ENCODE results near the gene SARM1.

The SARM1 gene

GRCh38 chr17:28347261-28347891 is 24.1 kb upstream of the SARM1 start:
- no peak for DNase-seq (ENCODE audit: insufficient read length, low spot score)
- FAIRE-seq, result no peak
- TF ChIP-seq POU2F2 (IDR thresholded peaks at IDR 0.05; ENCODE audit: low read depth, low read length), result no peak
- no peak for TF ChIP-seq PAX5 (IDR thresholded peaks at IDR 0.05; ENCODE audit: insufficient read depth, low read length, severe bottlenecking)
- TF ChIP-seq POLR2AphosphoS5 (IDR thresholded peaks at IDR 0.05; ENCODE audit: low read depth, low read length), result 0 out of 2 replicates have a peak, but pooled peaks have one; percentile 35
- TF ChIP-seq TAF1 (IDR thresholded peaks at IDR 0.05; ENCODE audit: low read depth, low read length), result no peak
- no peak for TF ChIP-seq POLR2A (IDR thresholded peaks at IDR 0.05; ENCODE audit: low read depth, low read length)
- no peak for TF ChIP-seq SPI1 (IDR thresholded peaks at IDR 0.05; ENCODE audit: low read depth, low read length)

GRCh38 chr17:28348979-28349378 is 22.5 kb upstream of the SARM1 start:
- DNase-seq (ENCODE audit: insufficient read length, low spot score), result no peak
- FAIRE-seq, result no peak
- TF ChIP-seq SPI1 (IDR thresholded peaks at IDR 0.05; ENCODE audit: low read depth, low read length) (no peak), POLR2A (IDR thresholded peaks at IDR 0.05; ENCODE audit: low read depth, low read length) (no peak), POU2F2 (IDR thresholded peaks at IDR 0.05; ENCODE audit: low read depth, low read length) (no peak), PAX5 (IDR thresholded peaks at IDR 0.05; ENCODE audit: insufficient read depth, low read length, severe bottlenecking) (no peak), TAF1 (IDR thresholded peaks at IDR 0.05; ENCODE audit: low read depth, low read length) (no peak), POLR2AphosphoS5 (IDR thresholded peaks at IDR 0.05; ENCODE audit: low read depth, low read length) (no peak)

GRCh38 chr17:28350271-28350670 is 21.2 kb upstream of the SARM1 start:
- DNase-seq (ENCODE audit: insufficient read length, low spot score), result no peak
- TF ChIP-seq TAF1 (IDR thresholded peaks at IDR 0.05; ENCODE audit: low read depth, low read length) (no peak), POU2F2 (IDR thresholded peaks at IDR 0.05; ENCODE audit: low read depth, low read length) (no peak), POLR2AphosphoS5 (IDR thresholded peaks at IDR 0.05; ENCODE audit: low read depth, low read length) (no peak), POLR2A (IDR thresholded peaks at IDR 0.05; ENCODE audit: low read depth, low read length) (no peak), PAX5 (IDR thresholded peaks at IDR 0.05; ENCODE audit: insufficient read depth, low read length, severe bottlenecking) (no peak), SPI1 (IDR thresholded peaks at IDR 0.05; ENCODE audit: low read depth, low read length) (no peak)
- no peak for FAIRE-seq

GRCh38 chr17:28357061-28357900 is 14.2 kb upstream of the SARM1 start, which contains the start of gene POLDIP2:
TSS of gene POLDIP2 (minus strand) at chr17:28357527. CDS start at chr17:28357448, 79 bp downstream.
- peak; percentile 94 for FAIRE-seq
- peak; percentile 98 for DNase-seq (ENCODE audit: insufficient read length, low spot score)
- TF ChIP-seq POU2F2 (IDR thresholded peaks at IDR 0.05; ENCODE audit: low read depth, low read length) (no peak; the same call in 1 of the 2 replicates), POLR2A (IDR thresholded peaks at IDR 0.05; ENCODE audit: low read depth, low read length) (peak; percentile 82), TAF1 (IDR thresholded peaks at IDR 0.05; ENCODE audit: low read depth, low read length) (peak; percentile 89), PAX5 (IDR thresholded peaks at IDR 0.05; ENCODE audit: insufficient read depth, low read length, severe bottlenecking) (peak; percentile 42), SPI1 (IDR thresholded peaks at IDR 0.05; ENCODE audit: low read depth, low read length) (peak; percentile 53), POLR2AphosphoS5 (IDR thresholded peaks at IDR 0.05; ENCODE audit: low read depth, low read length) (peak; percentile 83)

GRCh38 chr17:28357901-28358197 is 13.6 kb upstream of the SARM1 start:
- DNase-seq (ENCODE audit: insufficient read length, low spot score) (no peak), FAIRE-seq (no peak)

GRCh38 chr17:28363186-28363585 is 8.3 kb upstream of the SARM1 start:
- TF ChIP-seq POU2F2 (IDR thresholded peaks at IDR 0.05; ENCODE audit: low read depth, low read length) (no peak), POLR2A (IDR thresholded peaks at IDR 0.05; ENCODE audit: low read depth, low read length) (no peak), POLR2AphosphoS5 (IDR thresholded peaks at IDR 0.05; ENCODE audit: low read depth, low read length) (no peak)
- FAIRE-seq (no peak), DNase-seq (ENCODE audit: insufficient read length, low spot score) (no peak)

More at GRCh38 chr17:28357901-28358197, 13.6 kb upstream of the SARM1 start:
- no peak for TF ChIP-seq PAX5 (IDR thresholded peaks at IDR 0.05; ENCODE audit: insufficient read depth, low read length, severe bottlenecking)
- TF ChIP-seq TAF1 (IDR thresholded peaks at IDR 0.05; ENCODE audit: low read depth, low read length), result no peak
- no peak for TF ChIP-seq POU2F2 (IDR thresholded peaks at IDR 0.05; ENCODE audit: low read depth, low read length)
- no peak for TF ChIP-seq POLR2AphosphoS5 (IDR thresholded peaks at IDR 0.05; ENCODE audit: low read depth, low read length)
- TF ChIP-seq POLR2A (IDR thresholded peaks at IDR 0.05; ENCODE audit: low read depth, low read length), result no peak
- no peak for TF ChIP-seq SPI1 (IDR thresholded peaks at IDR 0.05; ENCODE audit: low read depth, low read length)

GRCh38 chr17:28363776-28364650 is 7.5 kb upstream of the SARM1 start:
- TF ChIP-seq SPI1 (IDR thresholded peaks at IDR 0.05; ENCODE audit: low read depth, low read length) (no peak), POLR2A (IDR thresholded peaks at IDR 0.05; ENCODE audit: low read depth, low read length) (no peak)
- FAIRE-seq, result no peak
- DNase-seq (ENCODE audit: insufficient read length, low spot score), result no peak

- DNase-seq (ENCODE audit: insufficient read length, low spot score) (no peak), FAIRE-seq (no peak)
- TF ChIP-seq POLR2AphosphoS5 (IDR thresholded peaks at IDR 0.05; ENCODE audit: low read depth, low read length) (no peak), SPI1 (IDR thresholded peaks at IDR 0.05; ENCODE audit: low read depth, low read length) (no peak), POLR2A (IDR thresholded peaks at IDR 0.05; ENCODE audit: low read depth, low read length) (no peak), PAX5 (IDR thresholded peaks at IDR 0.05; ENCODE audit: insufficient read depth, low read length, severe bottlenecking) (no peak), TAF1 (IDR thresholded peaks at IDR 0.05; ENCODE audit: low read depth, low read length) (no peak), POU2F2 (IDR thresholded peaks at IDR 0.05; ENCODE audit: low read depth, low read length) (no peak)
Observed at GRCh38 chr17:28364665-28365363, 6.7 kb upstream of the SARM1 start, which contains the start of gene SEBOX. TSS of gene SEBOX (minus strand) at chr17:28365199. CDS start at chr17:28365151, 48 bp downstream.

All from GM12891 (cell line).